ENCODE data around the gene ZMYM4. TPM values are rescaled to one million over a fixed set of nuclear protein-coding genes. Genes with fewer than 3 reads are reported as not detected.

The ZMYM4 gene
- total RNA-seq, 1 experiment from 2014 or later = 66.0 TPM

- Histone ChIP-seq H4K20me1 (ENCODE audit: control insufficient read depth, insufficient read depth, insufficient read length) (no peaks in the 10 kb centered on the region), H3K79me2 (ENCODE audit: insufficient read depth, low read length) (no peaks in the 10 kb centered on the region), H3K4me2 (ENCODE audit: insufficient read depth, insufficient read length, low read length) (no peak overlapping the region), H2BK20ac (ENCODE audit: low read depth, low read length, poor library complexity, severe bottlenecking) (no peak overlapping the region), H3K9me3 (ENCODE audit: control insufficient read depth, low read depth, low read length) (no peaks in the 10 kb centered on the region), H3K23ac (ENCODE audit: insufficient read length, low read depth, low read length) (no peak overlapping the region), H2BK5ac (ENCODE audit: insufficient read length, low read length) (no peak overlapping the region), H3K27me3 (ENCODE audit: insufficient read depth, low read length) (no peaks in the 10 kb centered on the region), H2BK12ac (ENCODE audit: insufficient read length, low read depth, low read length) (no peak overlapping the region), H3K56ac (ENCODE audit: insufficient read length, low read depth, low read length) (no peak overlapping the region), H4K91ac (ENCODE audit: insufficient read length, low read depth, low read length) (no peak overlapping the region), H3K9ac (ENCODE audit: extremely low read depth, insufficient read length, low read length) (no peak overlapping the region), H2BK120ac (ENCODE audit: low read depth, low read length, poor library complexity, severe bottlenecking) (no peak overlapping the region), H4K5ac (ENCODE audit: insufficient read length, low read depth, low read length) (no peak overlapping the region), H3K27ac (ENCODE audit: insufficient read length, low read depth, low read length) (no peak overlapping the region), H3K18ac (ENCODE audit: insufficient read length, low read depth, low read length) (no peak overlapping the region), H3K23me2 (ENCODE audit: insufficient read length, low read depth, low read length, poor library complexity, severe bottlenecking) (no peaks in the 10 kb centered on the region), H3T11ph (ENCODE audit: low read length) (no peak overlapping the region), H4K8ac (replicated peaks; ENCODE audit: insufficient read length, low read depth, low read length) (no peak overlapping the region), H2AK5ac (ENCODE audit: insufficient read length, low read length) (no peak overlapping the region), H3K14ac (ENCODE audit: insufficient read depth, low read length) (no peak overlapping the region), H3K4ac (ENCODE audit: low read depth, low read length) (no peak overlapping the region), H2AFZ (ENCODE audit: low read length) (no peak overlapping the region), H3K4me1 (ENCODE audit: insufficient read depth, low read length) (peaks cover 2% of the 10 kb centered on the region; the same call in 1 of the 2 replicates), H3K79me1 (ENCODE audit: insufficient read depth, low read depth, low read length, poor library complexity, severe bottlenecking) (no peaks in the 10 kb centered on the region), H2BK15ac (ENCODE audit: low read depth, low read length) (no peak overlapping the region)
- no peak overlapping the region for H3K27ac Mint-ChIP-seq
- no peaks in the 10 kb centered on the region for H3K27me3 Mint-ChIP-seq (ENCODE audit: low read depth)
- peaks cover 16 to 31% (median 28%) of the 10 kb centered on the region in 3 experiments; a peak in 6 of 7 replicates for H3K36me3 Mint-ChIP-seq (ENCODE audit: insufficient read depth in 1 of 3, low read depth in 3 of 3)
- H3K4me1 Mint-ChIP-seq = peaks cover 8 to 14% of the 10 kb centered on the region in 2 experiments
- WGBS (ENCODE audit: extremely low coverage, insufficient read length, low lambda C conversion rate) = no CpG with 5 or more reads among the region's 7 CpGs
- H3K9me3 Mint-ChIP-seq = peaks cover 0 to 3% of the 10 kb centered on the region in 2 experiments; a peak in 1 of 5 replicates
- TF ChIP-seq CTCF (conservative IDR thresholded peaks at IDR 0.05) = no peak
- H3K4me3 Mint-ChIP-seq = no peak overlapping the region
- no peak for DNase-seq
Observed at GRCh38 chr1:35428360-35428759, 159.9 kb downstream of the ZMYM4 start.

Measured in H9 (cell line).